GM10248 (cell line): Measurements from ENCODE around the gene RPL31.

Source experiments
- CTCF ChIA-PET: fragments of 300-600 bp; sonication (Branson Sonifier 250); formaldehyde crosslinking; extraction: SDS; loops from one replicate; lab custom pipeline; 2021; ENCODE audit warnings: antibody characterized with exemption; lab: Yijun Ruan, JAX
- POLR2A ChIA-PET: fragments of 350-650 bp; sonication (Branson Sonifier 250); formaldehyde crosslinking; extraction: SDS; loops from one replicate; lab custom pipeline; 2020; ENCODE audit warnings: antibody characterized with exemption; lab: Yijun Ruan, JAX
- DNase-seq: peaks from one replicate; pipeline ENCODE4 v3.0.0; 2012; ENCODE audit errors: extremely low spot score
- CTCF ChIP-seq: IDR thresholded peaks from 2 replicates; pipeline ENCODE4 v1.5.1; 2012; ENCODE audit warnings: mild to moderate bottlenecking, low read depth; ENCODE audit errors: extremely low read depth, missing control alignments, control extremely low read depth

RPL31 gene

GRCh38 chr2:100964681-100965169 is 37.4 kb upstream of the RPL31 start:
- CTCF ChIA-PET = no interaction called here

GRCh38 chr2:100965596-100965995 is 36.5 kb upstream of the RPL31 start:
- DNase-seq = no peak
- POLR2A ChIA-PET = no interaction called here
- TF ChIP-seq CTCF = no peak
- CTCF ChIA-PET = no interaction called here

More at GRCh38 chr2:100964681-100965169, 37.4 kb upstream of the RPL31 start:
- DNase-seq = no peak
- no peak for TF ChIP-seq CTCF
- POLR2A ChIA-PET = no interaction called here

DNA sequence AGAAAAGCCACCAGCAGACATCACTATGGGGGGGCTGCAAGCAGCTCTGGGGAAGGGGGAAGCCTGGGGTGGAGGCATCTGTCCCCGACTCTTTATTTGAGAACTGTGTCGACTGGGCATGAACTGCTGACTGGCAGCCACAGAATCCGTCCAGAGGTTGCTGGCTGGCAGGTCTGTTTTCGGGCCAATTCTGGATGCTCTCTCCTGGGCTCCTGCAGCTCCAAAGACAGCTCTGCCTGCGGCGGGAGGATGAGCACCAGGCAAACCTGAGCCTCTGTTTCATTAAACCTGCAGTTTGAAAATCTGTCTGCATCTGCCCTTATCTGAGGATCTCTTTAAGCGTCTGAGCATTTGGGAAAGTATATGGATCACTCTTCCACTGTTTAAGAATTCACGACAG is 34.4 kb upstream of the RPL31 start:
- TF ChIP-seq CTCF = no peak
- POLR2A ChIA-PET = no interaction called here

GRCh38 chr2:100968146-100969145 is 33.6 kb upstream of the RPL31 start:
- no peak for TF ChIP-seq CTCF
- POLR2A ChIA-PET = no interaction called here
- CTCF ChIA-PET = no interaction called here
- DNase-seq = no peak

More for the DNA sequence above, 34.4 kb upstream of the RPL31 start:
- CTCF ChIA-PET = no interaction called here
- DNase-seq = no peak

GRCh38 chr2:100969998-100970397 is 32.1 kb upstream of the RPL31 start:
- ChIA-PET CTCF (no interaction called here), POLR2A (no interaction called here)
- TF ChIP-seq CTCF = no peak
- DNase-seq = no peak

DNA sequence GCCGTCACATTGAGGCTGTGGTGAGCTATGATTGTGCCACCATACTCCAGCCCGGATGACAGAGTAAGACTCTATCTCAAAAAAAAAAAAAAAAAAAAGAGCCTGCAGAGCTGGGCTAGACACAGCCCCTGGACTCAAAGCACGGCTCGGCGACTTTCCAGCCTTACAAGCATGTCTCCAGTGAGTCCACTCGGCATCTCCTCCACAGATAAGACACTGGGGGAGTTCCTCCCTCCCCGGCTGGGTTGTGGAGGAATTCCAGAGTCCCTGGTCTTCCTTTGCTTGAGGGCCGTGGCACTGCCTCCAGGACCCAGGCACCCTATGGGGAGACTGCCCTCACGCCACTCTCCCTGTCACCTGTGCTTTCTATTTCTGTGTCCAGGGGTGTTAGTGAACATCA is 30.9 kb upstream of the RPL31 start:
- CTCF ChIA-PET = no interaction called here
- no peak for TF ChIP-seq CTCF

More for the DNA sequence above, 30.9 kb upstream of the RPL31 start:
- DNase-seq = no peak
- POLR2A ChIA-PET = no interaction called here
